HepG2 (cell line): ENCODE measurements around the gene GTF3A. TPM values are rescaled to one million over a fixed set of nuclear protein-coding genes. Genes with fewer than 3 reads are reported as not detected.

Source experiments
- ATF5 ChIP-seq: sonication (generic); formaldehyde crosslinking; IDR thresholded peaks from 2 replicates; pipeline ENCODE4 v1.4.0; 2020; ENCODE audit warnings: mild to moderate bottlenecking, low read depth, missing genetic modification reagents
- DRAP1 ChIP-seq: IDR thresholded peaks from 2 replicates; pipeline ENCODE4 v1.6.1; 2016; ENCODE audit warnings: missing genetic modification reagents, missing compliant biosample characterization
- FOXA1 ChIP-seq, 2 experiments: fragments of 450-650 bp in 1 of 2; sonication (generic) in 1 of 2; formaldehyde crosslinking in 1 of 2; IDR thresholded peaks; 2 replicates each; pipeline versions ENCODE4 v1.4.0 to v1.6.1; 2016 to 2020; ENCODE audit warnings: missing genetic modification reagents in 1 of 2
- GABPA ChIP-seq, 2 experiments: IDR thresholded peaks; 2 replicates each; pipeline ENCODE4 v1.6.1; 2011 to 2016; ENCODE audit warnings: low read depth in 2 of 2, low read length in 1 of 2, missing biosample characterization in 1 of 2, missing genetic modification characterization in 1 of 2
- GATAD1 ChIP-seq: IDR thresholded peaks from 2 replicates; pipeline ENCODE4 v1.6.1; 2016; ENCODE audit warnings: missing genetic modification reagents, missing compliant biosample characterization
- GATAD2A ChIP-seq: IDR thresholded peaks from 2 replicates; pipeline ENCODE4 v1.6.1; 2016
- GPN1 ChIP-seq: sonication (generic); formaldehyde crosslinking; IDR thresholded peaks from 2 replicates; pipeline ENCODE4 v1.5.1; 2020; ENCODE audit warnings: missing genetic modification reagents, borderline replicate concordance
- ISL2 ChIP-seq: sonication (generic); formaldehyde crosslinking; IDR thresholded peaks from 2 replicates; pipeline ENCODE4 v1.5.0; 2020; ENCODE audit warnings: missing genetic modification reagents
- KAT8 ChIP-seq: IDR thresholded peaks from 2 replicates; pipeline ENCODE4 v1.6.1; 2016; ENCODE audit warnings: missing genetic modification reagents, missing compliant biosample characterization
- KDM5A ChIP-seq: fragments of 200-600 bp; sonication (generic); IDR thresholded peaks from 2 replicates; pipeline ENCODE4 v1.7.0; 2018; ENCODE audit warnings: antibody characterized with exemption, mild to moderate bottlenecking, low read length, borderline replicate concordance
- NR2F2 ChIP-seq: IDR thresholded peaks from 2 replicates; pipeline ENCODE4 v1.6.1; 2012; ENCODE audit warnings: low read depth, inconsistent platforms, borderline replicate concordance
- ONECUT2 ChIP-seq: sonication (generic); formaldehyde crosslinking; IDR thresholded peaks from 2 replicates; pipeline ENCODE4 v1.4.0; 2020; ENCODE audit warnings: missing genetic modification reagents
- PATZ1 ChIP-seq: sonication (generic); formaldehyde crosslinking; IDR thresholded peaks from 2 replicates; pipeline ENCODE4 v1.4.0; 2020; ENCODE audit warnings: missing genetic modification reagents
- SALL2 ChIP-seq: sonication (generic); formaldehyde crosslinking; IDR thresholded peaks from 2 replicates; pipeline ENCODE4 v1.8.1; 2023; ENCODE audit warnings: mild to moderate bottlenecking, missing genetic modification reagents, inconsistent platforms
- SATB2 ChIP-seq: sonication (generic); formaldehyde crosslinking; IDR thresholded peaks from 2 replicates; pipeline ENCODE4 v1.5.0; 2020; ENCODE audit warnings: missing genetic modification reagents
- TGIF2 ChIP-seq: IDR thresholded peaks from 2 replicates; pipeline ENCODE4 v1.6.1; 2016; ENCODE audit warnings: control low read depth, missing compliant biosample characterization
- TSC22D2 ChIP-seq: sonication (generic); formaldehyde crosslinking; IDR thresholded peaks from 2 replicates; pipeline ENCODE4 v1.5.1; 2020; ENCODE audit warnings: missing genetic modification reagents, mild to moderate bottlenecking, borderline replicate concordance
- ZBTB39 ChIP-seq: sonication (generic); formaldehyde crosslinking; IDR thresholded peaks from 2 replicates; pipeline ENCODE4 v1.5.0; 2020; ENCODE audit warnings: missing genetic modification reagents
- ZFP90 ChIP-seq: sonication (generic); formaldehyde crosslinking; IDR thresholded peaks from 2 replicates; pipeline ENCODE4 v1.8.0; 2022; ENCODE audit warnings: missing genetic modification reagents, mild to moderate bottlenecking, inconsistent platforms, borderline replicate concordance
- ZMYM4 ChIP-seq: sonication (generic); formaldehyde crosslinking; IDR thresholded peaks from 2 replicates; pipeline ENCODE4 v1.8.1; 2023; ENCODE audit warnings: mild to moderate bottlenecking, missing genetic modification reagents
- ZNF17 ChIP-seq: sonication (generic); formaldehyde crosslinking; IDR thresholded peaks from 2 replicates; pipeline ENCODE4 v1.5.0; 2020; ENCODE audit warnings: mild to moderate bottlenecking, missing genetic modification reagents
- ZNF619 ChIP-seq: sonication (generic); formaldehyde crosslinking; IDR thresholded peaks from 2 replicates; pipeline ENCODE4 v1.4.0; 2020; ENCODE audit warnings: mild to moderate bottlenecking, missing genetic modification reagents
- ZNF709 ChIP-seq: sonication (generic); formaldehyde crosslinking; IDR thresholded peaks from 2 replicates; pipeline ENCODE4 v1.5.0; 2020; ENCODE audit warnings: mild to moderate bottlenecking, missing genetic modification reagents
- ZNF841 ChIP-seq: sonication (generic); formaldehyde crosslinking; IDR thresholded peaks from 2 replicates; pipeline ENCODE4 v1.8.1; 2023; ENCODE audit warnings: missing genetic modification reagents, borderline replicate concordance
- ZSCAN21 ChIP-seq: sonication (generic); formaldehyde crosslinking; IDR thresholded peaks from 2 replicates; pipeline ENCODE4 v1.8.0; 2022; ENCODE audit warnings: mild to moderate bottlenecking, missing genetic modification reagents, moderate library complexity, borderline replicate concordance
- ZSCAN25 ChIP-seq: sonication (generic); formaldehyde crosslinking; IDR thresholded peaks from 2 replicates; pipeline ENCODE4 v1.8.0; 2022; ENCODE audit warnings: mild to moderate bottlenecking, missing genetic modification reagents
- polyA plus RNA-seq, 8 experiments: library from polyadenylated mRNA; depleted of rRNA in 3 of 8; stranded (reverse) in 7 of 8; unstranded in 1 of 8; fragments of >200 nt; fragmentation: Illumina TruSeq in 4 of 8; extraction: Trizol in 4 of 8; gene quantifications; 2 replicates each; pipeline versions ENCODE4 v1.2.1 to v1.2.3, GENCODE V29; 2011 to 2016; ENCODE audit warnings: low read depth in 4 of 8, missing spikeins in 1 of 8, mixed read lengths in 1 of 8; ENCODE audit not compliant: insufficient read depth in 1 of 8
- total RNA-seq, 5 experiments: library from RNA; depleted of rRNA; stranded (reverse); fragments of >200 nt; fragmentation: Illumina TruSeq; extraction: Trizol; gene quantifications; 2 replicates each; pipeline ENCODE4 v1.2.3, GENCODE V29; 2016; ENCODE audit warnings: low read depth in 1 of 5

Gene GTF3A
- total and polyA plus RNA-seq, 2 of the 13 experiments (the other 11 are each of a cell fraction or from before 2014, with no cell fraction given), result 42.1 to 176 TPM

GRCh38 chr13:27403727-27404385 is 20.6 kb upstream of the GTF3A start (continued):
- TF ChIP-seq ZBTB39 (CRISPR knock-in tag), result 0 out of 2 replicates have a peak, but pooled peaks have one; percentile 59
- TF ChIP-seq ZNF17 (CRISPR knock-in tag), result no peak
- no peak for TF ChIP-seq ZFP90 (CRISPR knock-in tag)
- peak; percentile 46 for TF ChIP-seq ISL2 (CRISPR knock-in tag)
- no peak for TF ChIP-seq KDM5A
- TF ChIP-seq GPN1 (CRISPR knock-in tag), result no peak
- peak; percentile 80 for TF ChIP-seq ZMYM4 (CRISPR knock-in tag)
- peak; percentile 48; the same call in 1 of the 2 replicates for TF ChIP-seq PATZ1 (CRISPR knock-in tag)
- no peak for TF ChIP-seq TSC22D2
- no peak for TF ChIP-seq FOXA1 (IDR thresholded peaks at IDR 0.05)
- peak; percentile 40 for TF ChIP-seq FOXA1 (CRISPR knock-in tag; IDR thresholded peaks at IDR 0.05)
- no peak for TF ChIP-seq ATF5 (CRISPR knock-in tag)
- TF ChIP-seq ZSCAN21, result peak; percentile 76
- no peak for TF ChIP-seq GABPA (IDR thresholded peaks at IDR 0.05; ENCODE audit: low read depth, low read length)
- TF ChIP-seq GABPA (CRISPR knock-in tag; IDR thresholded peaks at IDR 0.05; ENCODE audit: low read depth), result peak; percentile 38; the same call in 1 of the 2 replicates
- no peak for TF ChIP-seq DRAP1 (CRISPR knock-in tag)
- peak; percentile 46; the same call in 1 of the 2 replicates for TF ChIP-seq GATAD2A (CRISPR knock-in tag)
- TF ChIP-seq ZSCAN25 (CRISPR knock-in tag), result 0 out of 2 replicates have a peak, but pooled peaks have one; percentile 48
- TF ChIP-seq SATB2 (CRISPR knock-in tag), result 0 out of 2 replicates have a peak, but pooled peaks have one; percentile 45
- TF ChIP-seq TGIF2 (CRISPR knock-in tag), result no peak
- 0 out of 2 replicates have a peak, but pooled peaks have one; percentile 39 for TF ChIP-seq KAT8 (CRISPR knock-in tag)
- TF ChIP-seq ZNF709 (CRISPR knock-in tag), result 0 out of 2 replicates have a peak, but pooled peaks have one; percentile 43
- no peak for TF ChIP-seq ZNF841
- TF ChIP-seq ONECUT2, result 0 out of 2 replicates have a peak, but pooled peaks have one; percentile 66
- TF ChIP-seq SALL2 (CRISPR knock-in tag), result no peak
- no peak for TF ChIP-seq ZNF619 (CRISPR knock-in tag)
- no peak for TF ChIP-seq NR2F2
- TF ChIP-seq GATAD1, result no peak
